H1 (cell line): Measurements from ENCODE around the gene WSCD1. TPM values are rescaled to one million over a fixed set of nuclear protein-coding genes. Genes with fewer than 3 reads are reported as not detected.

ENCODE experiments used
- CHD2 ChIP-seq: IDR thresholded peaks from 2 replicates; pipeline ENCODE4 v1.6.1; 2012; ENCODE audit warnings: low read length, improper control_type of control experiment
- EP300 ChIP-seq, 2 experiments: IDR thresholded peaks; 1 replicate in 1 of 2; 2 replicates in 1 of 2; pipeline ENCODE4 v1.6.1; 2011 to 2012; ENCODE audit warnings: low read depth in 2 of 2, low read length in 2 of 2, mild to moderate bottlenecking in 2 of 2, borderline replicate concordance in 1 of 2, inconsistent platforms in 1 of 2, moderate library complexity in 1 of 2
- MAFK ChIP-seq: IDR thresholded peaks from 2 replicates; pipeline ENCODE4 v1.6.1; 2012; ENCODE audit warnings: low read depth, mild to moderate bottlenecking, improper control_type of control experiment, low read length
- POLR2A ChIP-seq, 2 experiments: IDR thresholded peaks; 1 replicate in 1 of 2; 2 replicates in 1 of 2; pipeline ENCODE4 v1.6.1; 2011; ENCODE audit warnings: low read depth in 2 of 2, low read length in 2 of 2, mild to moderate bottlenecking in 2 of 2; ENCODE audit errors: control extremely low read depth in 1 of 2
- TAF7 ChIP-seq: optimal IDR thresholded peaks from 2 replicates; pipeline ENCODE3; 2011; ENCODE audit warnings: low read depth, mild to moderate bottlenecking, inconsistent platforms, low read length, moderate library complexity, borderline replicate concordance
- YY1 ChIP-seq: IDR thresholded peaks from 2 replicates; pipeline ENCODE4 v1.6.1; 2011; ENCODE audit warnings: low read depth, mild to moderate bottlenecking, low read length
- polyA plus RNA-seq, 7 experiments: library from polyadenylated mRNA; depleted of rRNA in 3 of 7; stranded (reverse) in 5 of 7; unstranded in 2 of 7; fragments of >200 nt in 5 of 7; fragments of 200-250 nt in 2 of 7; gene quantifications; 1 replicate in 5 of 7; 2 replicates in 1 of 7; 4 replicates in 1 of 7; pipeline versions ENCODE4 v1.2.1 to v1.2.3, GENCODE V29; 2011 to 2013; ENCODE audit warnings: missing spikeins in 2 of 7, mixed read lengths in 2 of 7
- total RNA-seq: library from RNA; stranded (reverse); fragmentation: NEBNext Ultra II Directional; extraction: Animal tissue kit (Norgen Biotek cat#: 25700); gene quantifications from 2 replicates; pipeline ENCODE4 v1.2.1, GENCODE V29; 2021

WSCD1 gene
- total and polyA plus RNA-seq, 2 of the 8 experiments (the other 6 are each of a cell fraction or from before 2014, with no cell fraction given) = 21.9 to 39.0 TPM

DNA sequence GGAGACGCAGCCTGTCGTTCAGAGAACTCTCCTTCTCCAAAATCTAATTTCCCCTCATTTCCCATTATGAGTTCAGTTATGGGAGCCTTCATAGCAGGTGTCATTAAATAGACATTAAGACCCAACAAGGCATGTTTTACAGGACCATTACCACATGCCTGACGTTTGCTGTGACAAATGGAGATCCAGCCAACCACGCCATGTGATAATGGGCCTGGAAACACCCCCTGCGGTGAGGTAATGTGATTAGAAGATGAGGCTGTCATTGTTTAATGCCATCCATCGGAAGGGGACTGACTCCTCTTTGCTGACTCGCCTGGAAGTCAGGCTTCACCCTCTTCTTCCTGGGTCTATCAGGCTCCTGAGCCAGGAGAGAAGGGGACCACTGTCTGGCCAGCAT, 76.9 kb downstream of the WSCD1 start (continued):
- no peak for TF ChIP-seq MAFK
- no peak for TF ChIP-seq POLR2A (IDR thresholded peaks at IDR 0.05; ENCODE audit: control extremely low read depth in 1 of 2, low read depth in 2 of 2, low read length in 2 of 2)
- TF ChIP-seq YY1 = no peak
- no peak for TF ChIP-seq CHD2
- TF ChIP-seq EP300 (IDR thresholded peaks at IDR 0.05; ENCODE audit: borderline replicate concordance in 1 of 2, low read depth in 2 of 2, low read length in 2 of 2) = no peak
- TF ChIP-seq TAF7 = no peak
- TF ChIP-seq, all 59 proteins: peak for 0
